ENCODE measurements around the gene FAM9C.

DNA sequence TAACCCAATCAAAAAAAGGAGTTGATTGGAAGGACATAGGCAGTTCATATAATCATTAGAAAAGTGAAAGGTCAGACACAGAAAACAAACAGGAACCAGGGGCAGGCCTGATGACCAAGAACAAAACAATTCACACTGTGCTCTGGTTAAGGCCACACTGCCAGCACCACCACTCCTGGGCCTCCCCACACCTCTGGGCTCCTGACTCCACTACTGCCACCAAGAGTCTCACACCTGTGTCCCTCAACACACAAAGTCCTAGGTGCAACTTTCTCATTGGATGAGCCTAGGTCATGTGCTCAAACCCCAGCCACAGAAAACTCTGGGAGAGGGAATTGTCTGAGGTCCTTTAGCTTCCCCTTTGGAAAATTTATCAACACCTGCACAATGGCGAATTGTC, 11.1 kb upstream of the FAM9C start:
- TF ChIP-seq, protein P1, sequence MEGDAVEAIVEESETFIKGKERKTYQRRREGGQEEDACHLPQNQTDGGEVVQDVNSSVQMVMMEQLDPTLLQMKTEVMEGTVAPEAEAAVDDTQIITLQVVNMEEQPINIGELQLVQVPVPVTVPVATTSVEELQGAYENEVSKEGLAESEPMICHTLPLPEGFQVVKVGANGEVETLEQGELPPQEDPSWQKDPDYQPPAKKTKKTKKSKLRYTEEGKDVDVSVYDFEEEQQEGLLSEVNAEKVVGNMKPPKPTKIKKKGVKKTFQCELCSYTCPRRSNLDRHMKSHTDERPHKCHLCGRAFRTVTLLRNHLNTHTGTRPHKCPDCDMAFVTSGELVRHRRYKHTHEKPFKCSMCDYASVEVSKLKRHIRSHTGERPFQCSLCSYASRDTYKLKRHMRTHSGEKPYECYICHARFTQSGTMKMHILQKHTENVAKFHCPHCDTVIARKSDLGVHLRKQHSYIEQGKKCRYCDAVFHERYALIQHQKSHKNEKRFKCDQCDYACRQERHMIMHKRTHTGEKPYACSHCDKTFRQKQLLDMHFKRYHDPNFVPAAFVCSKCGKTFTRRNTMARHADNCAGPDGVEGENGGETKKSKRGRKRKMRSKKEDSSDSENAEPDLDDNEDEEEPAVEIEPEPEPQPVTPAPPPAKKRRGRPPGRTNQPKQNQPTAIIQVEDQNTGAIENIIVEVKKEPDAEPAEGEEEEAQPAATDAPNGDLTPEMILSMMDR (IDR thresholded peaks at IDR 0.05 in 2 of 3, conservative IDR thresholded peaks at IDR 0.05 in 1 of 3; ENCODE audit: borderline replicate concordance in 1 of 3, insufficient read depth in 1 of 3, low read depth in 2 of 3, low read length in 2 of 3): no peak
- TF ChIP-seq POLR2A (IDR thresholded peaks at IDR 0.05; ENCODE audit: borderline replicate concordance, extremely low read depth, insufficient read depth, insufficient read length): no peak
- TF ChIP-seq, protein P2, sequence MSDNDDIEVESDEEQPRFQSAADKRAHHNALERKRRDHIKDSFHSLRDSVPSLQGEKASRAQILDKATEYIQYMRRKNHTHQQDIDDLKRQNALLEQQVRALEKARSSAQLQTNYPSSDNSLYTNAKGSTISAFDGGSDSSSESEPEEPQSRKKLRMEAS (IDR thresholded peaks at IDR 0.05): no peak
- no peak for TF ChIP-seq EZH2 (IDR thresholded peaks at IDR 0.05)
- TF ChIP-seq SIN3A (IDR thresholded peaks at IDR 0.05; ENCODE audit: low read depth): no peak
- TF ChIP-seq TCF7L2 (IDR thresholded peaks at IDR 0.05; ENCODE audit: borderline replicate concordance, extremely low read depth, insufficient read depth, insufficient read length): no peak
- TF ChIP-seq, protein P3, sequence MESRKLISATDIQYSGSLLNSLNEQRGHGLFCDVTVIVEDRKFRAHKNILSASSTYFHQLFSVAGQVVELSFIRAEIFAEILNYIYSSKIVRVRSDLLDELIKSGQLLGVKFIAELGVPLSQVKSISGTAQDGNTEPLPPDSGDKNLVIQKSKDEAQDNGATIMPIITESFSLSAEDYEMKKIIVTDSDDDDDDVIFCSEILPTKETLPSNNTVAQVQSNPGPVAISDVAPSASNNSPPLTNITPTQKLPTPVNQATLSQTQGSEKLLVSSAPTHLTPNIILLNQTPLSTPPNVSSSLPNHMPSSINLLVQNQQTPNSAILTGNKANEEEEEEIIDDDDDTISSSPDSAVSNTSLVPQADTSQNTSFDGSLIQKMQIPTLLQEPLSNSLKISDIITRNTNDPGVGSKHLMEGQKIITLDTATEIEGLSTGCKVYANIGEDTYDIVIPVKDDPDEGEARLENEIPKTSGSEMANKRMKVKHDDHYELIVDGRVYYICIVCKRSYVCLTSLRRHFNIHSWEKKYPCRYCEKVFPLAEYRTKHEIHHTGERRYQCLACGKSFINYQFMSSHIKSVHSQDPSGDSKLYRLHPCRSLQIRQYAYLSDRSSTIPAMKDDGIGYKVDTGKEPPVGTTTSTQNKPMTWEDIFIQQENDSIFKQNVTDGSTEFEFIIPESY (IDR thresholded peaks at IDR 0.05; ENCODE audit: extremely low read depth, insufficient replicate concordance, low read length): no peak
- TF ChIP-seq EGR1 (IDR thresholded peaks at IDR 0.05; ENCODE audit: low read depth): no peak
- TF ChIP-seq POLR2AphosphoS5 (IDR thresholded peaks at IDR 0.05; ENCODE audit: low read depth, low read length): no peak
- TF ChIP-seq SRF (IDR thresholded peaks at IDR 0.05; ENCODE audit: low read depth): no peak
- no peak for TF ChIP-seq ZNF274 (IDR thresholded peaks at IDR 0.05; ENCODE audit: low read depth, low read length)
- no peak for TF ChIP-seq EZH2phosphoT487 (IDR thresholded peaks at IDR 0.05; ENCODE audit: borderline replicate concordance)
- no peak for TF ChIP-seq RAD21 (IDR thresholded peaks at IDR 0.05; ENCODE audit: low read depth)
